ENCODE data around the gene BAHCC1. TPM values are rescaled to one million over a fixed set of nuclear protein-coding genes. Genes with fewer than 3 reads are reported as not detected.

BAHCC1 gene
- total RNA-seq, 1 donor from 2014 or later = 2.1 TPM

GRCh38 chr17:81513753-81514488 lies 118.7 kb downstream of the BAHCC1 start:
- peak in 1 of 2 donors; percentile 80 for DNase-seq (ENCODE audit: low read depth in 2 of 2)

GRCh38 chr17:81514489-81514738 lies 119.2 kb downstream of the BAHCC1 start:
- no peak for DNase-seq (ENCODE audit: low read depth in 2 of 2)

GRCh38 chr17:81514739-81515529 lies 119.7 kb downstream of the BAHCC1 start:
- DNase-seq (ENCODE audit: low read depth in 2 of 2) = peak in 1 of 2 donors; percentile 81

- no peak for DNase-seq (ENCODE audit: low read depth in 2 of 2)
Measured at GRCh38 chr17:81515530-81516041, 120.3 kb downstream of the BAHCC1 start.

Other genes with a start within 250 kb of the BAHCC1 start
- not detected in 2 replicates for gene PVALEF, start 229.9 kb upstream of the BAHCC1 start, total RNA-seq
- 1.5 and 2.9 TPM in 2 replicates for gene AATK, start 229.2 kb upstream of the BAHCC1 start, total RNA-seq
- 6.2 and 8.1 TPM in 2 replicates for gene CEP131, start 172.5 kb upstream of the BAHCC1 start, total RNA-seq
- gene TEPSIN, start 156.4 kb upstream of the BAHCC1 start, total RNA-seq = 6.5 and 9.2 TPM in 2 replicates
- gene NDUFAF8, start 156.1 kb upstream of the BAHCC1 start, total RNA-seq = 14.9 and 23.0 TPM in 2 replicates
- 42.2 and 59.5 TPM in 2 replicates for gene SLC38A10, start 100.2 kb upstream of the BAHCC1 start, total RNA-seq
- gene ACTG1, start 117.3 kb downstream of the BAHCC1 start, total RNA-seq = 6,103 and 8,158 TPM in 2 replicates
- gene FSCN2, start 132.9 kb downstream of the BAHCC1 start, total RNA-seq = 0.26 and 0.76 TPM in 2 replicates
- gene FAAP100, start 156.9 kb downstream of the BAHCC1 start, total RNA-seq = 11.0 and 19.8 TPM in 2 replicates
- gene NPLOC4, start 241.7 kb downstream of the BAHCC1 start, total RNA-seq = 67.7 and 87.9 TPM in 2 replicates
- 0.51 and 0.89 TPM in 2 replicates for gene TSPAN10, start 241.7 kb downstream of the BAHCC1 start, total RNA-seq

Data from dermis microvascular lymphatic vessel endothelial cell (primary cell).